Activated effector memory CD4-positive, alpha-beta T cell treated with Interleukin-2 at 50 U/mL for 16 hours (primary cell): ENCODE results near the gene KRTAP10-11.
"Not testable (repeated sequence)": the region's sequence is repeated elsewhere in the genome, so short reads cannot be mapped to it uniquely, and the experiment has no call there.

ENCODE experiments used
- DNase-seq: peaks from one replicate; pipeline ENCODE4 v3.0.0-alpha.2; 2020

The KRTAP10-11 gene

DNA sequence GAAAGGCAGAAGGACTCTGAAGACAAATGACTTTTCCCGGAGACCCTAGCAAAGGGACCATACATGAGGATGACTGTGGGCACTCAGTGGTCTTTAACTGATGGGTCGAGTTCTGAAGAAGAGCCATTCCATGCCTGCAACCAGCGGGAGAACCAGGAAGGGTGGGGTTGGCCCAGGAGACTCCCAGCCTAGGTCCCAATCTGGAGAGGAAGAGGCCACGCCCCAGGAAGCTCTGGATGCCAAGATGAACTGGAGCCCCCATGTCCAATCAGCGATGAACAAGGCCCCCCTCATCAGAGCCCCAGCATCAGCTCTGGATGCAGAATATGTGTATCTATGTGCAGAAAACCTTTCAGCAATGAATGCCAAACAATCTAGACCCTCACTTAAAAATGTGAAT lies 5.5 kb upstream of the KRTAP10-11 start:
- no peak for DNase-seq

DNA sequence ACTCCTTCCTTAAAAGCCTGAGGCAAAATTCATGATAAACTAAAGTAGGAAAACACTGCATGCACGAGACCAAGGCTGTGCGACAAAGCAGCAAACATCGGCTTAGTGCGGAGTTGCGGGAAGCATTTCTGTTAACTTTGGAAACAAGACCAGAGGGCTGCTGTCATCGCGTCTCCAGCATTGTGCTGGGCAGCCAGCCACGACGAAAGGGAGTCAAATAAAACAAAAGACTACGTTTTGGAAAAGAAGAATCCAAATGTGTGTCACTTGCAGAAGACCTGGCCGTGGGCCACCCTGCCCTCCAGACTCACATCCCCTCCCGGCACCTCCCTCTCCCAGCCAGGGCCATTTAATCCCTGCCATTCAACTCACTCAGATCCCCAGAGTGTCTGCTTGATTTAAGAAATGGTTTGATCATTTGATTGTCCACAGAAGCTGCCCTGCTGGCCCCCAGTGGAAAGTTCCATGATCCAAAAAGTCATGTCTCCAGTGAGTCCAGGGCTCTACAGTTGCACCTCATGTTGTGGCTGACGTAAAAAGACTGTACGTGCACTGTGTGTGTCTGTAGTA lies 2.4 kb upstream of the KRTAP10-11 start:
- no peak for DNase-seq

- no peak for DNase-seq
Observed at GRCh38 chr21:44644878-44645277, 1.3 kb upstream of the KRTAP10-11 start.

GRCh38 chr21:44647222-44647552 lies 973 bp downstream of the KRTAP10-11 start:
- DNase-seq, result no peak

- no peak for DNase-seq
Observed at GRCh38 chr21:44648557-44649311, 2.5 kb downstream of the KRTAP10-11 start.

DNA sequence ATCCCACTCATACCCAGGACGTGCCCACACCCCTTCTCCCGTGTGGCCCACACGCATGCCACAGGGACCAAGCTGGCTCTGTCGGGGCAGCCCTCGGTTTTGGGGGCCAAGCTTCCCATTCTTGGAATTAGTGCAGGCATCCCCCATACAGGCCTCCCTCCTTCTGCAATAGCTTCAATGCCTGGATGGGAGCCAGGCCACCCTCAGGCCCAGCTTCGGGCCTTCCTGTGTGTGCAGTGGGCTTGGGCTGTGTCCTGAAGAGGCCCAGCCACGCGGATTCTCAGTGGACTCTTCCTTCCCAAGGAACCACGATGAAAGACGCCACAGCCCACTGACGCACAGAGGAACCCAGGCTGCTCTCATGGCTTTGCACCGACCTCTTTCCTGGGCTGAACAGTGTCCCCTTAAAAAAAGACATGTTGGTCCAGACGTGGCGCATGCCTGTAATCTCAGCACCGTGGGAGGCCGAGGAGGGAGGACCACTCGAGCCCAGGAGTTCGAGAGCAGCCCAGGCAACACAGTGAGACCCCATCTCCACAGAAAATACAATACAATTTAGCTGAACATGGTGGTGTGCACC lies 3.4 kb downstream of the KRTAP10-11 start:
- no peak for DNase-seq

GRCh38 chr21:44650265-44650972 lies 4.2 kb downstream of the KRTAP10-11 start:
- no peak for DNase-seq

GRCh38 chr21:44650973-44651675 lies 4.9 kb downstream of the KRTAP10-11 start:
- no peak for DNase-seq

DNA sequence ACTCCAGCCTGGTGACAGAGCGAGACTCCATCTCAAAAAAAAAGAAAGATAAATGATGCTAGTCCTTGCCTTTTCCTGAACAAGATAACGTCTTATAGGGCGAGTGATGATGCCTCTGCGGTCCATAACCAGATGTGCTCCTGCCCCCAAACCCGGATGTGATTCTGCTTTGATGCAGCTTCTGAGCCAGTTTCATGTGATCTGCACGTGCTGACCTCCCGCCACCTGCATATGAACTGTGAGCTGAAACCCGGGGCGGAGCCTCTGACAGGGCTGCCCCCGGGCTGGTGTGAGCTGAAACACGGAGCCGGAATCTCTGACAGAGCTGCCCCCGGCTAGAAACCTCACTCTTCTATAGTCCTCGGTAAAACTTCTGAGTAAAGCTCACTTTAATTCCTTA lies 6.9 kb downstream of the KRTAP10-11 start:
- DNase-seq, result no peak

- DNase-seq, result peak; percentile 64
Observed at GRCh38 chr21:44653656-44654575, 7.7 kb downstream of the KRTAP10-11 start.

DNA sequence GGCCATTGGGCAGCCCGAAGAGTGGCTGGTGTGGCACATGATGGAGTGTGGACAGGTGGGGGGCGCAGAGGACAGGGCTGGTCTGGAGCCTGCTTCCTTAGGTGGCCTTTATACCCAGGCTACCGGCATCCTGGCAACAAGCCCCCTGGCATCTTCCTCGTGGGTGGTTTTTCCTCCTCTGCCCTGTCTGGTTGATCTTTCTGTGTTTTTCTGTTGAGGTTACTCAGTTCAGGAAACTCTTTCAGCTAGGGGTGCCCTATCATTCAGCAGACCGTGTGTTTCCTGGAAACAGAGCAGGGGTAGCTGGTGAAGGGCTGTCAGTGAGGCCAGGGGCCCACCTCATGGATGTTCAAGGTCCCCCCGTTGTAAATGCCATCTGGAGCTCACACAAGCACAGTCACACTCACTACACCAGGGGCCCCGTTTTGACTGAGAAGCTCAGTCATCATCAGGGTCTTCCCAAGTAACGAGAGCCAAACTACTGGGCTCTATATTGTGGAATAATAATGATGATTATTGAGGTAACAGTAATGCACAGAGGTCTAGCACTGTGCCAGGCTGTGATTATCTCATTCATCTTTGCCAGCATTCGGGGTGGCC lies 8.5 kb downstream of the KRTAP10-11 start, which contains the start of gene KRTAP12-4:
TSS of gene KRTAP12-4 (minus strand) at position 84 of the 600 bp plus-strand sequence. CDS start at position 39, 45 bp downstream.
- no peak for DNase-seq

DNA sequence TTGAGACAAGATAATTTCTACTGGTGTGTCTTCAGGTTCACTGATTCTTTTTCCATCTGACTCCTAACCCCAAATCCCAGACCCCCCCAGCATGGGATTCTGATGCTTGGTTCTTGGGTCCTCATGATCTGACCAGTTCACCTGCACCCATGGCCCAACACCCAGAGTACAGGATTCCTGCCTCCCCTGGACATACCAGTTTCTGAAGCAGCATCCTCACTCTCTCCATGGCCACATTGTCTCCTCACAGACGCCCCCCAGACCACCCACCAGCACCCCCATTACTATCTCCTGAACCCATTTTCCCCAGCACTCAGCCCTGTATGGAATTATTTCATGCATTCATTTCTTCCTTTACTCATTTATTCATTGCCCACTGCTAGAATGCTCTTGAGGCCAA lies 10.7 kb downstream of the KRTAP10-11 start:
- no peak for DNase-seq

DNA sequence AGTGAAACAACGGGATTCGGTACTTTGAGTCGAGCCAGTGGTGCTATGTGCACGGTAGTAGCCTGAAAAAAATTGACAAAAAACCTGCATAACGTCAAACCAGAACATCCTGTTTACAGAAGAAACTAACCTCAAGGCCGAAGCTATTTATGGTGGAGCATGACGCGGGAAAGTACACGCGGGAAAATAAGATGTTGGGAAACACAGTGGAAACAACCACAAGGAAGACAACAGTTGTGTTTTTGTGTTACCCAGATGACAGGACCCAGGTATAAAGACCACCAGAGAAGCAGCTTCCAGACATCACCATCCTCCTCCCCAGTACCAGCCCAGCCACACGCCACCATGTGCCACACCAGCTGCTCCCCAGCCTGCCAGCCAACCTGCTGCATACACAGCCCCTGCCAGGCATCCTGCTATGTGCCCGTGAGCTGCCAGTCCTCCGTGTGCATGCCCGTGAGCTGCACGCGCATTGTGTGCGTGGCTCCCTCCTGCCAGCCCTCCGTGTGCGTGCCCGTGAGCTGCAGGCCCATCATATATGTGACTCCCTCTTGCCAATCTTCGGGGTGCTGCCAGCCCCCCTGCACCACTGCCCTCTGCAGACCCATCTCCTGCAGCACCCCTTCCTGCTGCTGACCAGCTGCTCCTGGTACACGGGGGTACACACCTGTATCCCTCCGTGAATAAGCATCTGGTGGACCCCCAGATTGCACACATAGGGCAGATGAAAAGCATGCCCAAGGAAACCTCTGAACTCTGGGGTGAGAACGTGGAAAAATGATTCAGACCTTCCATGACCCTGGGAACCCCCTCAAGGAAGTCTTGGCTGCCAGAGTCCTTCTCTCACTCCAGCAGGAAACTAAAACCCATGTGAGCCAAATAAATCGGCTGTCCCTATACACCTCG lies 11.7 kb downstream of the KRTAP10-11 start, which contains the start of gene KRTAP12-3:
TSS of gene KRTAP12-3 (plus strand) at position 298 of the 906 bp plus-strand sequence. CDS start at position 346, 48 bp downstream.
- DNase-seq, result peak; percentile 59

DNA sequence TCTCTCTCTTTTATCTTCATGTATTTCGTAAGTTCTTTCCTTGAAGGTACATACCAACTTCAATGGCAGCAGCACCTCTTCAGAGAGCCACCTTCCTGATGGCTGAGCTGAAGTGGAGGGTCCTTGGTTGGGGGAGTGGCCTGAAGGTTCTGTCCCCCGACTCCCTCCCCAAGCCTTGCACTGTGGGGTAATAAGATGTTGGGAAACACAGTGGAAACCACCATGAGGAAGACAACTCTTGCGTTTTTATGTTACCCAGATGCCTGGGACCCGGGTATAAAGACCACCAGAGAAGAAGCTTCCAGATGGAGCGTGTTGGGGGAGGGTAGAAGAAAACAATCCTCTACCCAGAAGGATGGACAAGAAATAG lies 12.3 kb downstream of the KRTAP10-11 start:
- no peak for DNase-seq

DNA sequence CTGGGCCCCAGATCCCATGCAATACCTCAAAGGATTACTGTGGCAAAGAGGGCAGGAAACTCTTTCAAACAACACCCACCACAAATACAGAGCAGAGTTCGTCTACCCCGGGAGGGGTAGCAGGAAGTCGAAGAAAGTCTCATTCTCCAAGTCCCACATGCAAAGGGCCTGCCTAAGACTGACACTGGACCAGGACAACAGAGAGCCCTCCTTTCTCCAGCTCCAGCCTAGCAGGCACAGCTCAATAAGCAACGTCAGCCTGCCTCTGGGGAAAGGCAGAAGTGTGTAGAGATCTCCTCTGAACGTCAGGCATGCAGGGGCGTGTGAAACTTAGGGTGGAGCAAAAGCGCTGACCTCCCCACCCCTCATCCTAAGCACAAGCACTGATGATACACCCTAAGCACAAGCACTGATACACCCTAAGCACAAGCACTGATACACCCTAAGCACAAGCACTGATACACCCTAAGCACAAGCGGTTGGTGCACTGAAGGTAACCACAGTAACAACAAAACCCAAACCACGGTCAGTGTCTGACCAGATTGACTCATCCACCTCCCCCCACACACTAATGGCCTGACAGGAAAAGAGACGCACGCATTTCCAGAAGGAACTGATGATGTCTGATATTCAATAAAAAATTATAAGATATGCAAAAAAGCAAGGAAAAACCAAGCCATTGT lies 12.8 kb downstream of the KRTAP10-11 start:
- peak; percentile 18 for DNase-seq

DNA sequence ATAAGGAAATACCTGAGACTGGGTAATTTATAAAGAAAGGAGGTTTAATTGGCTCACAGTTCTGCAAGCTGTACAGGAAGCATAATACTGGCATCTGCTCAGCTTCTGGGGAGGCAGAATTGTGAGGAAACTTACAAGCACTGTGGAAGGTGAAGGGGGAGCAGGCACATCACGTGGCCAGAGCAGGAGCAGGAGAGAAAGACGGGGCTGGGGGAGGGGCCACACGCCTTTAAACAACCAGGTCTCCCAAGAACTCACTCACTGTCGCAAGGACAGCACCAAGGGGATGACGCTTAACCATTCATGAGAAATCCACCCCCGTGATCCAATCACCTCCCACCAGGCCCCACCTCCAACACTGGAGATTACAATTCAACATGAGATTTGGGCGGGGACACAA lies 15.4 kb downstream of the KRTAP10-11 start:
- not testable (repeated sequence) for DNase-seq

DNA sequence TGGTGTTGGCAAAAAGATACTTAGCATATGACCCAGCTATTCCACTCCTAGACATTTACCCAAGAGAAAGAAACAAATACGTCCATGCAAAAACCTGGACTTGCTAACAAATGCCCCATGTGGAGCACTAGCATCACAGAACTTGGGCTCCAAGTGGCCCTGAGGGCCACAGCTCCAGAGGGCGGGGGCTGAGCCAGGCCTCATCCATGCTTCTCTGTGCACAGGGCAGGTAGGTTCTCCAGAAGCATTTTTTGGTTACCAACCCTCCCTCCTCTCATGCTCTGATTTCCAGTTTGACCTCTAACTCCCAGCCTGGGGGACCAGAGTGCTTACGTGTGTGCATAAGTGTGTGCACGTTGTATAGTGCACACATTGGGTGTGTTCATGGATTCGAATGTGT lies 18.5 kb downstream of the KRTAP10-11 start:
- DNase-seq, result no peak

GRCh38 chr21:44666401-44667320 lies 20.4 kb downstream of the KRTAP10-11 start, which contains the start of gene KRTAP12-2:
Gene KRTAP12-2, minus strand, starts transcription at chr21:44666927. Its CDS starts 41 bp downstream, at chr21:44666886.
- no peak for DNase-seq
